Tibial artery (tissue), 4 donors: Measurements from ENCODE around the gene DUSP5.

ENCODE experiments used
- DNase-seq, 2 donors: peaks; one replicate each; pipeline ENCODE4 v3.0.0-alpha.2; 2019
- H3K27ac ChIP-seq, 2 donors: fragments of 200-600 bp; sonication (generic) in 1 of 2; 1 replicate in 1 of 2; 2 replicates in 1 of 2; pipeline ENCODE4 v1.5.1; 2018 to 2019; ENCODE audit warnings: mild to moderate bottlenecking in 1 of 2
- H3K27me3 ChIP-seq, 2 donors: fragments of 200-600 bp; sonication (generic) in 1 of 2; one replicate each; pipeline versions ENCODE4 v1.5.1 to v1.6.0; 2016 to 2019
- H3K36me3 ChIP-seq, 3 donors: fragments of 200-600 bp; sonication (generic) in 2 of 3; one replicate each; pipeline ENCODE4 v1.5.1; 2016 to 2019; ENCODE audit warnings: mild to moderate bottlenecking in 2 of 3
- H3K4me1 ChIP-seq, 4 donors: fragments of 200-600 bp; sonication (generic) in 2 of 4; 1 replicate in 3 of 4; 2 replicates in 1 of 4; pipeline ENCODE4 v1.5.1; 2016 to 2019
- H3K4me3 ChIP-seq, 2 donors: fragments of 200-600 bp; sonication (generic) in 1 of 2; 1 replicate in 1 of 2; 2 replicates in 1 of 2; pipeline ENCODE4 v1.5.1; 2018 to 2019; ENCODE audit warnings: mild to moderate bottlenecking in 2 of 2
- H3K9me3 ChIP-seq, 3 donors: fragments of 200-600 bp; sonication (generic) in 1 of 3; one replicate each; pipeline ENCODE4 v1.5.1; 2016 to 2019
- CTCF ChIP-seq, 2 experiments: fragments of 200-600 bp in 1 of 2; fragments of 450-650 bp in 1 of 2; IDR thresholded peaks; one replicate each; pipeline ENCODE4 v1.5.1; 2017 to 2019; ENCODE audit warnings: antibody characterized with exemption in 2 of 2, mild to moderate bottlenecking in 1 of 2, moderate library complexity in 1 of 2
- intact Hi-C: fragments of 100-400 bp; cut with DNase I; formaldehyde crosslinking; loops from one replicate; pipeline ENCODE4 v1.15.0; 2023; ENCODE audit warnings: low total_unique reads

The DUSP5 gene

DNA sequence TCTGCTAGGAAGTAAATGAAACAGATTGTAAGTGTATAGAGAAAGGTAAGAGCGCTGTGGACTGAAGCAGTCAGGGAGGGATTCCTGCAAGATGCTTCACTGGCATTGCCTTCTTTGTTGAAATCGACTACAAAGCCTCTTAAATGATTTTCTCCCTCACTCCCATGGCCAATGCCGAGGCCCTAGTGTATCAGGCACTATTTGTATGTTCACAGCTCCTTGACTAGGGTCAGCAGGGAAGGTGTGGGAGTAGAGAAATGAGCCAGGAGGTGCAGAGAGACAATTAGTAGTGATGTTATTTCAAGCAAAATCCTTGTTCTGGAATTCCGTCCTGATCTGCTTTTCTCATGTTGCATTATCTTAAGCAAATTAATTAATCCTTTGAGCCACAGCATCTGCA is 22.9 kb upstream of the DUSP5 start:
- Histone ChIP-seq H3K36me3 (no peaks in the 10 kb centered on the region), H3K4me3 (no peak overlapping the region), H3K9me3 (peaks cover 0 to under 1% (median 0%) of the 10 kb centered on the region in 3 donors), H3K4me1 (no peaks in the 10 kb centered on the region), H3K27me3 (no peaks in the 10 kb centered on the region), H3K27ac (no peak overlapping the region)
- intact Hi-C loops, result no loop called here
- TF ChIP-seq CTCF (IDR thresholded peaks at IDR 0.05), result no peak
- DNase-seq, result no peak

DNA sequence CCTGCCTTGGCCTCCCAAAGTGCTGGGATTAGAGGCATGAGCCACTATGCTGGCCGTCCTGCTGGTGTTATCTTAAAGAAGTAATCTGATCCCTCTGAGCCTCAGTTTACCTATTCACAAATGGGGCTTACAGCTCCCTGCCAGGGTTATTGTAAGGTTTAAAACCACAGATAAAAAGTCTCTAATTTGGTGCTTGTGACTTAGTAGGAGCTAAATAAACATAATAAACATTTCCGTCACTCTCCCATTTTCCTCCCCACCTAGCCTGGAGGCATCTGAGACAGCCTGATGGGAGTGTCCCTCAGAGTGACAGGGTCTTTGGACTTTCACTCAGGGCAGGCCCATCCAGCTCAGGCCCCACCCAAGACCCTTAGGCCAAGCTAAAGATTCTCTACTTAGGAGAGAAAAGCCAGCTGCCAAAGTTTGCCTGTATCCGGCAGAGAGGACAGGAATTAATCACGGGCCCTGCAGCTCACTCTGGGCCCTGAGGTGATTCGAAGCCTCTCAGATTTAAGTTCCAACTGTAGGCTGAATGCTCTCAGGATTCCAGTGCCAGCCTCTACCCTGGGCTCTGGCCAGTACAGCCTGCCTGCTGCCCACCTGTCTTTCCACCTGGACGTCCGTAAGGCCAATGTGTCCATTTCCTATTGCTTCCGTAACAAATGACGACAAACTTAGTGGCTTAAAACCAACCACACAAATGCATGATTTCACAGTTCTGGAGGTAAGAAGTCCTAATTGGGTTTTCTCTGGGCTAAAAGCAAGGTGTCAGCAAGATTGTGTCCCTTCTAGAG is 21.8 kb upstream of the DUSP5 start:
- TF ChIP-seq CTCF (IDR thresholded peaks at IDR 0.05), result no peak
- intact Hi-C loops, result no loop called here
- Histone ChIP-seq H3K4me3 (no peak overlapping the region), H3K4me1 (no peaks in the 10 kb centered on the region), H3K9me3 (no peaks in the 10 kb centered on the region), H3K27ac (no peak overlapping the region), H3K36me3 (no peaks in the 10 kb centered on the region), H3K27me3 (no peaks in the 10 kb centered on the region)
- no peak for DNase-seq

- no peaks in the 10 kb centered on the region for H3K9me3 ChIP-seq
- no peak for DNase-seq
- H3K27ac ChIP-seq, result no peak overlapping the region
- H3K4me1 ChIP-seq, result no peaks in the 10 kb centered on the region
- H3K27me3 ChIP-seq, result no peaks in the 10 kb centered on the region
- no peak for TF ChIP-seq CTCF (IDR thresholded peaks at IDR 0.05)
- no peaks in the 10 kb centered on the region for H3K36me3 ChIP-seq
- no peak overlapping the region for H3K4me3 ChIP-seq
- intact Hi-C loops, result no loop called here
Measured at GRCh38 chr10:110479710-110480109, 18.0 kb upstream of the DUSP5 start.

GRCh38 chr10:110480387-110480786 is 17.3 kb upstream of the DUSP5 start:
- intact Hi-C loops, result no loop called here
- H3K36me3 ChIP-seq, result no peaks in the 10 kb centered on the region
- no peak for TF ChIP-seq CTCF (IDR thresholded peaks at IDR 0.05)

DNA sequence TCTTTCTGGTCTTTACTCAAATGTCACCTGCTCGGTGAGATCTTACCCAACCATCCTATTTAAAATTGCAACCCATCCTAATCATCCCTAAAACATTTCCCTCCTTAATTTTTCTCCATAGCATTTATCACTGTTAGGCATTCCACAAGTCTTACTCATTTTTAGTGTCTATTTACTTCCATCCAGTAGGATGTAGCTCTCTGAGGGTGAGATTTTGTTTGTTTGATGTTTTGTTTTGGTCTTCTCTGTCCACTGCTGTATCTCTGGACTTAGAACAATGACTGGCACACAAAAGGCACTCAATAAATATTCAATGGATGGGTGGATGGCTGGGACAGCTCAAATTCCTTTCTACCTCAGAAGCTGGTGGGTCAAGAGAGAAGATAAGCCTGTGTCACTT is 15.8 kb upstream of the DUSP5 start:
- no peak for DNase-seq
- H3K4me1 ChIP-seq, result no peaks in the 10 kb centered on the region
- H3K4me3 ChIP-seq, result no peak overlapping the region
- TF ChIP-seq CTCF (IDR thresholded peaks at IDR 0.05), result no peak
- no peak overlapping the region for H3K27ac ChIP-seq
- H3K27me3 ChIP-seq, result peaks cover 0 to 13% of the 10 kb centered on the region in 2 donors
- H3K9me3 ChIP-seq, result no peaks in the 10 kb centered on the region
- intact Hi-C loops, result no loop called here
- no peaks in the 10 kb centered on the region for H3K36me3 ChIP-seq

More at GRCh38 chr10:110480387-110480786, 17.3 kb upstream of the DUSP5 start:
- Histone ChIP-seq H3K27ac (no peak overlapping the region), H3K27me3 (peaks cover 0 to 5% of the 10 kb centered on the region in 2 donors), H3K9me3 (no peaks in the 10 kb centered on the region), H3K4me1 (no peaks in the 10 kb centered on the region), H3K4me3 (no peak overlapping the region)
- DNase-seq, result no peak
